IMR-90 (cell line): ENCODE results near the gene ALOXE3. TPM values are rescaled to one million over a fixed set of nuclear protein-coding genes. Genes with fewer than 3 reads are reported as not detected.

Experiments
- ATAC-seq: fragments of 200-7000 bp; cut with Tn5 transposase; 2 replicates; pipeline ENCODE4 v1.9.1; 2020; ENCODE audit warnings: low read depth, mild to moderate bottlenecking, moderate library complexity
- BruUV-seq: library from RNA; stranded (reverse); fragments of 400-500 nt; replicated peaks from 2 replicates; lab custom pipeline; 2021; lab: Mats Ljungman, UMichigan
- CTCF ChIA-PET: fragments of 300-600 bp; formaldehyde crosslinking; extraction: SDS; loops from one replicate; lab custom pipeline; 2021; ENCODE audit warnings: antibody characterized with exemption; lab: Yijun Ruan, JAX
- POLR2A ChIA-PET: fragments of 300-600 bp; sonication (Branson Sonifier 250); formaldehyde crosslinking; loops from one replicate; lab custom pipeline; 2022; ENCODE audit warnings: antibody characterized with exemption; ENCODE audit not compliant: unreplicated experiment; lab: Charles Lee
- DNase-seq: peaks from one replicate; pipeline ENCODE4 v3.0.0; 2013
- H2AFZ ChIP-seq: replicated peaks from 2 replicates; pipeline ENCODE3; 2013; ENCODE audit warnings: low read length, mild to moderate bottlenecking; ENCODE audit not compliant: poor library complexity
- H2AK5ac ChIP-seq: 2 replicates; pipeline ENCODE4 v1.6.1; 2013; ENCODE audit warnings: low read depth, low read length, inconsistent platforms
- H2AK9ac ChIP-seq: replicated peaks from 2 replicates; pipeline ENCODE3; 2013; ENCODE audit warnings: mild to moderate bottlenecking, low read depth, low read length, moderate library complexity; ENCODE audit not compliant: poor library complexity
- H2BK120ac ChIP-seq: 2 replicates; pipeline ENCODE4 v1.6.1; 2013; ENCODE audit warnings: low read depth, low read length, inconsistent platforms
- H2BK15ac ChIP-seq: 3 replicates; pipeline ENCODE4 v1.6.1; 2013; ENCODE audit warnings: low read depth, low read length, inconsistent platforms
- H2BK20ac ChIP-seq: 2 replicates; pipeline ENCODE4 v1.6.1; 2013; ENCODE audit warnings: low read depth, mild to moderate bottlenecking, inconsistent platforms, low read length, moderate library complexity
- H2BK5ac ChIP-seq: 2 replicates; pipeline ENCODE4 v1.6.1; 2013; ENCODE audit warnings: mild to moderate bottlenecking, low read depth, low read length, inconsistent platforms; ENCODE audit not compliant: poor library complexity, severe bottlenecking
- H3K14ac ChIP-seq: replicated peaks from 2 replicates; pipeline ENCODE4 v1.6.1; 2013; ENCODE audit warnings: low read depth, low read length, inconsistent platforms
- H3K18ac ChIP-seq: 2 replicates; pipeline ENCODE4 v1.6.1; 2013; ENCODE audit warnings: low read depth, low read length, control low read depth
- H3K23ac ChIP-seq: 2 replicates; pipeline ENCODE4 v1.6.1; 2013; ENCODE audit warnings: low read depth, low read length, inconsistent platforms
- H3K27ac ChIP-seq: 2 replicates; pipeline ENCODE4 v1.5.1; 2013; ENCODE audit warnings: mild to moderate bottlenecking, control low read depth, low read length; ENCODE audit not compliant: insufficient read depth
- H3K27me3 ChIP-seq: 2 replicates; pipeline ENCODE4 v1.6.1; 2013; ENCODE audit warnings: low read length; ENCODE audit not compliant: control insufficient read depth, insufficient read depth
- H3K36me3 ChIP-seq: 2 replicates; pipeline ENCODE4 v1.6.1; 2013; ENCODE audit warnings: low read length, mixed read lengths; ENCODE audit not compliant: control insufficient read depth, insufficient read depth
- H3K4ac ChIP-seq: 2 replicates; pipeline ENCODE4 v1.6.1; 2013; ENCODE audit warnings: low read depth, low read length, inconsistent platforms
- H3K4me1 ChIP-seq: 2 replicates; pipeline ENCODE4 v1.6.1; 2013; ENCODE audit warnings: low read length, mixed read lengths; ENCODE audit not compliant: control insufficient read depth, insufficient read depth
- H3K4me2 ChIP-seq: 2 replicates; pipeline ENCODE4 v1.6.1; 2013; ENCODE audit warnings: low read depth, mild to moderate bottlenecking, control low read depth, low read length, moderate library complexity
- H3K4me3 ChIP-seq: 2 replicates; pipeline ENCODE4 v1.5.1; 2013; ENCODE audit warnings: low read depth, mild to moderate bottlenecking, control low read depth, low read length, moderate library complexity; ENCODE audit not compliant: insufficient read depth
- H3K56ac ChIP-seq: 2 replicates; pipeline ENCODE4 v1.6.1; 2013; ENCODE audit warnings: low read length, inconsistent platforms; ENCODE audit not compliant: insufficient read depth; ENCODE audit errors: extremely low read depth
- H3K79me1 ChIP-seq, 2 experiments: 2 replicates each; pipeline ENCODE4 v1.6.1; 2013; ENCODE audit warnings: low read length in 2 of 2, inconsistent platforms in 1 of 2, low read depth in 1 of 2
- H3K9ac ChIP-seq: 2 replicates; pipeline ENCODE4 v1.6.1; 2013; ENCODE audit warnings: low read depth, low read length, control low read depth
- H3K9me1 ChIP-seq: 2 replicates; pipeline ENCODE4 v1.6.1; 2013; ENCODE audit warnings: low read length, inconsistent platforms; ENCODE audit not compliant: insufficient read depth
- H3K9me3 ChIP-seq: 2 replicates; pipeline ENCODE4 v1.6.1; 2013; ENCODE audit warnings: low read length; ENCODE audit not compliant: control insufficient read depth, insufficient read depth
- H4K20me1 ChIP-seq: 2 replicates; pipeline ENCODE4 v1.6.1; 2013; ENCODE audit warnings: low read length, inconsistent platforms; ENCODE audit not compliant: insufficient read depth
- H4K5ac ChIP-seq: 2 replicates; pipeline ENCODE4 v1.6.1; 2013; ENCODE audit warnings: mild to moderate bottlenecking, low read depth, low read length, control low read depth
- H4K8ac ChIP-seq, 2 experiments: 2 replicates each; pipeline ENCODE4 v1.6.1; 2013; ENCODE audit warnings: low read depth in 2 of 2, low read length in 2 of 2, control low read depth in 1 of 2, inconsistent platforms in 1 of 2
- H4K91ac ChIP-seq: 2 replicates; pipeline ENCODE4 v1.6.1; 2013; ENCODE audit warnings: low read depth, low read length, inconsistent platforms; ENCODE audit not compliant: insufficient read depth
- BHLHE40 ChIP-seq: fragments of 150-350 bp; IDR thresholded peaks from 2 replicates; pipeline ENCODE4 v1.6.1; 2016; ENCODE audit warnings: mild to moderate bottlenecking, low read depth, low read length
- CEBPB ChIP-seq: IDR thresholded peaks from 2 replicates; pipeline ENCODE4 v1.6.1; 2012; ENCODE audit warnings: low read depth, low read length, improper control_type of control experiment
- CHD1 ChIP-seq: IDR thresholded peaks from 2 replicates; pipeline ENCODE4 v1.6.1; 2012; ENCODE audit warnings: low read depth, low read length, improper control_type of control experiment
- FOS ChIP-seq: fragments of 150-350 bp; IDR thresholded peaks from 2 replicates; pipeline ENCODE4 v1.6.1; 2016; ENCODE audit warnings: low read depth, low read length
- MAFK ChIP-seq: IDR thresholded peaks from 2 replicates; pipeline ENCODE4 v1.6.1; 2012; ENCODE audit warnings: low read depth, low read length, improper control_type of control experiment
- MAZ ChIP-seq: IDR thresholded peaks from 2 replicates; pipeline ENCODE4 v1.6.1; 2012; ENCODE audit warnings: low read depth, mild to moderate bottlenecking, low read length, improper control_type of control experiment, moderate library complexity, borderline replicate concordance
- MXI1 ChIP-seq: IDR thresholded peaks from 2 replicates; pipeline ENCODE4 v1.6.1; 2012; ENCODE audit warnings: low read depth, mild to moderate bottlenecking, low read length, moderate library complexity, borderline replicate concordance
- NFE2L2 ChIP-seq: fragments of 150-350 bp; IDR thresholded peaks from 2 replicates; pipeline ENCODE4 v1.6.1; 2016; ENCODE audit warnings: low read depth, mild to moderate bottlenecking, low read length
- POLR2A ChIP-seq: IDR thresholded peaks from 2 replicates; pipeline ENCODE4 v1.6.1; 2012; ENCODE audit warnings: mild to moderate bottlenecking, low read depth, low read length
- RAD21 ChIP-seq: IDR thresholded peaks from 2 replicates; pipeline ENCODE4 v1.6.1; 2012; ENCODE audit warnings: low read length, improper control_type of control experiment
- RCOR1 ChIP-seq: IDR thresholded peaks from 2 replicates; pipeline ENCODE4 v1.6.1; 2012; ENCODE audit warnings: mild to moderate bottlenecking, low read length, improper control_type of control experiment; ENCODE audit not compliant: insufficient replicate concordance
- RFX5 ChIP-seq: IDR thresholded peaks from 2 replicates; pipeline ENCODE4 v1.8.0; 2012; ENCODE audit warnings: low read depth, mild to moderate bottlenecking, low read length, moderate library complexity
- SMC3 ChIP-seq: fragments of 150-350 bp; IDR thresholded peaks from 2 replicates; pipeline ENCODE4 v1.6.1; 2016; ENCODE audit warnings: low read depth, mild to moderate bottlenecking, antibody characterized with exemption, low read length, moderate library complexity
- WGBS, 2 experiments: methylation state at CpG; one replicate each; pipeline versions ENCODE4 v1.1.5 to v1.1.7; 2013; ENCODE audit warnings: missing lambda C conversion rate in 2 of 2; ENCODE audit not compliant: insufficient read length in 1 of 2; ENCODE audit errors: extremely low coverage in 2 of 2; 5-methylcytosine and 5-hydroxymethylcytosine counted together
- dilution Hi-C: fragments of 300-500 bp; cut with HindIII; formaldehyde crosslinking; loops from one replicate; pipeline ENCODE4 v1.14.3; 2018; ENCODE audit warnings: low sequenced_read_pairs; ENCODE audit not compliant: unreplicated experiment
- in situ Hi-C: fragments of 300-500 bp; cut with MboI; formaldehyde crosslinking; loops from 3 replicates; pipeline ENCODE4 v1.14.3; 2019; ENCODE audit warnings: low sequenced_read_pairs, inconsistent platforms, mixed read lengths
- intact Hi-C: fragments of 100-400 bp; cut with micrococcal nuclease; formaldehyde crosslinking; loops from 2 replicates; pipeline ENCODE4 v1.10.0; 2022
- polyA plus RNA-seq, 3 experiments: library from polyadenylated mRNA; depleted of rRNA; stranded (reverse); fragments of >200 nt; gene quantifications; 2 replicates each; pipeline ENCODE4 v1.2.3, GENCODE V29; 2012; ENCODE audit warnings: low replicate concordance in 1 of 3
- total RNA-seq: library from RNA; depleted of rRNA; stranded (reverse); fragments of >200 nt; gene quantifications from 2 replicates; pipeline ENCODE4 v1.2.3, GENCODE V29; 2012
- TF ChIP-seq, protein P1 (sequence below): conservative IDR thresholded peaks from 2 replicates; pipeline ENCODE4 v1.5.1; 2012; ENCODE audit warnings: mild to moderate bottlenecking, low read depth, low read length, improper control_type of control experiment
- TF ChIP-seq, protein P2 (sequence below): fragments of 150-350 bp; IDR thresholded peaks from 2 replicates; pipeline ENCODE4 v1.6.1; 2016; ENCODE audit warnings: low read depth, mild to moderate bottlenecking, low read length, moderate library complexity, borderline replicate concordance
- TF ChIP-seq, protein P3 (sequence below): fragments of 150-350 bp; IDR thresholded peaks from 2 replicates; pipeline ENCODE4 v1.6.1; 2017; ENCODE audit warnings: mild to moderate bottlenecking, antibody characterized with exemption, low read length, low read depth

The ALOXE3 gene
- total and polyA plus RNA-seq, 2 of the 4 experiments (the other 2 are of a cell fraction) = under 0.01 to 0.26 TPM

DNA sequence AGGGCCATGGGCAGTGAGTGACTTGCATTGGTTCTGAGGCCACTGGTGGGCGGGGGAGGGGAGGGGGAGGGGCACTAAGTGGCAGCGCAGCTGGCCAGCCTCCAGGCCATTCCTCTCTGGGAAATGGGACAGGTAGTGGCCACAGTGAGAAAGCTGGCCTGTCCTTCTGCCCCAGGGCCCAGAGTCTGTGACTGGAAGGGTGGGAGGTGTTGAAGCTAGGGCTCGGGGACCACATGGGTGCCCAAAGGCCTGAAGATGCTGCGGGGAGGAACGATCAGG, 30.4 kb downstream of the ALOXE3 start:
- Histone ChIP-seq H2BK120ac (no peak overlapping the region), H2BK15ac (no peak overlapping the region), H3K4me1 (no peaks in the 10 kb centered on the region), H3K9me3 (no peaks in the 10 kb centered on the region), H3K18ac (no peak overlapping the region), H3K36me3 (no peaks in the 10 kb centered on the region), H2BK5ac (no peak overlapping the region), H4K8ac (no peak overlapping the region), H3K27ac (no peak overlapping the region), H3K27me3 (peaks cover 75% of the 10 kb centered on the region), H4K91ac (no peak overlapping the region), H2BK20ac (no peak overlapping the region), H3K23ac (no peak overlapping the region), H3K79me1 (no peaks in the 10 kb centered on the region), H4K5ac (no peak overlapping the region), H2AK5ac (no peak overlapping the region), H3K4me3 (no peak overlapping the region), H4K20me1 (no peaks in the 10 kb centered on the region), H3K9me1 (no peaks in the 10 kb centered on the region), H3K4ac (no peak overlapping the region), H3K9ac (no peak overlapping the region), H2AFZ (no peak overlapping the region), H3K56ac (no peak overlapping the region), H3K4me2 (no peak overlapping the region), H2AK9ac (no peak overlapping the region), H3K14ac (no peak overlapping the region)
- dilution Hi-C loops = no loop called here
- intact Hi-C loops = no loop called here
- POLR2A ChIA-PET = no interaction called here
- BruUV-seq = no TSS peak
- ATAC-seq = no peak
- in situ Hi-C loops = loop anchor here (25.0 kb wide), 2 partner anchors 224 to 674 kb away; partner anchors contain the start of genes ARHGEF15 and SPDYE4
- CTCF ChIA-PET = interaction anchor here (1.4 kb wide), 1 partner anchor 31 kb away, joined by 4 read pairs; the partner anchor contains the start of gene ALOXE3
- no peak for TF ChIP-seq RCOR1
- no peak for TF ChIP-seq MAZ
- TF ChIP-seq, protein P1, sequence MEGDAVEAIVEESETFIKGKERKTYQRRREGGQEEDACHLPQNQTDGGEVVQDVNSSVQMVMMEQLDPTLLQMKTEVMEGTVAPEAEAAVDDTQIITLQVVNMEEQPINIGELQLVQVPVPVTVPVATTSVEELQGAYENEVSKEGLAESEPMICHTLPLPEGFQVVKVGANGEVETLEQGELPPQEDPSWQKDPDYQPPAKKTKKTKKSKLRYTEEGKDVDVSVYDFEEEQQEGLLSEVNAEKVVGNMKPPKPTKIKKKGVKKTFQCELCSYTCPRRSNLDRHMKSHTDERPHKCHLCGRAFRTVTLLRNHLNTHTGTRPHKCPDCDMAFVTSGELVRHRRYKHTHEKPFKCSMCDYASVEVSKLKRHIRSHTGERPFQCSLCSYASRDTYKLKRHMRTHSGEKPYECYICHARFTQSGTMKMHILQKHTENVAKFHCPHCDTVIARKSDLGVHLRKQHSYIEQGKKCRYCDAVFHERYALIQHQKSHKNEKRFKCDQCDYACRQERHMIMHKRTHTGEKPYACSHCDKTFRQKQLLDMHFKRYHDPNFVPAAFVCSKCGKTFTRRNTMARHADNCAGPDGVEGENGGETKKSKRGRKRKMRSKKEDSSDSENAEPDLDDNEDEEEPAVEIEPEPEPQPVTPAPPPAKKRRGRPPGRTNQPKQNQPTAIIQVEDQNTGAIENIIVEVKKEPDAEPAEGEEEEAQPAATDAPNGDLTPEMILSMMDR = no peak
- TF ChIP-seq NFE2L2 = no peak
- no peak for TF ChIP-seq CEBPB
- TF ChIP-seq, protein P2, sequence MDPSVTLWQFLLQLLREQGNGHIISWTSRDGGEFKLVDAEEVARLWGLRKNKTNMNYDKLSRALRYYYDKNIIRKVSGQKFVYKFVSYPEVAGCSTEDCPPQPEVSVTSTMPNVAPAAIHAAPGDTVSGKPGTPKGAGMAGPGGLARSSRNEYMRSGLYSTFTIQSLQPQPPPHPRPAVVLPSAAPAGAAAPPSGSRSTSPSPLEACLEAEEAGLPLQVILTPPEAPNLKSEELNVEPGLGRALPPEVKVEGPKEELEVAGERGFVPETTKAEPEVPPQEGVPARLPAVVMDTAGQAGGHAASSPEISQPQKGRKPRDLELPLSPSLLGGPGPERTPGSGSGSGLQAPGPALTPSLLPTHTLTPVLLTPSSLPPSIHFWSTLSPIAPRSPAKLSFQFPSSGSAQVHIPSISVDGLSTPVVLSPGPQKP = no peak
- no peak for TF ChIP-seq MAFK
- no peak for TF ChIP-seq RFX5
- TF ChIP-seq BHLHE40 = no peak
- no peak for TF ChIP-seq MXI1
- TF ChIP-seq RAD21 = no peak
- TF ChIP-seq, protein P3, sequence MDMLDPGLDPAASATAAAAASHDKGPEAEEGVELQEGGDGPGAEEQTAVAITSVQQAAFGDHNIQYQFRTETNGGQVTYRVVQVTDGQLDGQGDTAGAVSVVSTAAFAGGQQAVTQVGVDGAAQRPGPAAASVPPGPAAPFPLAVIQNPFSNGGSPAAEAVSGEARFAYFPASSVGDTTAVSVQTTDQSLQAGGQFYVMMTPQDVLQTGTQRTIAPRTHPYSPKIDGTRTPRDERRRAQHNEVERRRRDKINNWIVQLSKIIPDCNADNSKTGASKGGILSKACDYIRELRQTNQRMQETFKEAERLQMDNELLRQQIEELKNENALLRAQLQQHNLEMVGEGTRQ = no peak
- TF ChIP-seq POLR2A = no peak
- no peak for TF ChIP-seq CHD1
- TF ChIP-seq SMC3 = no peak
- TF ChIP-seq FOS = no peak
- WGBS, 2 experiments = no CpG with 5 or more reads among the region's 5 CpGs
- no peak for DNase-seq
